ENCODE measurements around the gene RAB24.

Gene RAB24

GRCh38 chr5:177333420-177334154, 30.1 kb upstream of the RAB24 start:
- no peak for DNase-seq (ENCODE audit: low read depth in 1 of 2, low spot score in 1 of 2)

GRCh38 chr5:177332896-177333260, 29.4 kb upstream of the RAB24 start:
- DNase-seq (ENCODE audit: low read depth in 1 of 2, low spot score in 1 of 2) = no peak

GRCh38 chr5:177332031-177332895, 28.7 kb upstream of the RAB24 start:
- no peak for DNase-seq (ENCODE audit: low read depth in 1 of 2, low spot score in 1 of 2)

GRCh38 chr5:177330991-177331842, 27.7 kb upstream of the RAB24 start:
- DNase-seq (ENCODE audit: low read depth in 1 of 2, low spot score in 1 of 2) = no peak

- DNase-seq (ENCODE audit: low read depth in 1 of 2, low spot score in 1 of 2) = no peak
Measured at GRCh38 chr5:177329883-177330282, 26.4 kb upstream of the RAB24 start.

GRCh38 chr5:177328545-177329231, 25.2 kb upstream of the RAB24 start:
- no peak for DNase-seq (ENCODE audit: low read depth in 1 of 2, low spot score in 1 of 2)

GRCh38 chr5:177327539-177328522, 24.3 kb upstream of the RAB24 start:
- DNase-seq (ENCODE audit: low read depth in 1 of 2, low spot score in 1 of 2) = no peak

GRCh38 chr5:177325868-177326381, 22.4 kb upstream of the RAB24 start:
- no peak for DNase-seq (ENCODE audit: low read depth in 1 of 2, low spot score in 1 of 2)

GRCh38 chr5:177320879-177321278, 17.4 kb upstream of the RAB24 start:
- no peak for DNase-seq (ENCODE audit: low read depth in 1 of 2, low spot score in 1 of 2)

GRCh38 chr5:177319913-177320588, 16.5 kb upstream of the RAB24 start:
- DNase-seq (ENCODE audit: low read depth in 1 of 2, low spot score in 1 of 2) = no peak

GRCh38 chr5:177317959-177318377, 14.4 kb upstream of the RAB24 start:
- DNase-seq (ENCODE audit: low read depth in 1 of 2, low spot score in 1 of 2) = peak; percentile 56

- no peak for DNase-seq (ENCODE audit: low read depth in 1 of 2, low spot score in 1 of 2)
Measured at GRCh38 chr5:177316005-177316404, 12.5 kb upstream of the RAB24 start.

- DNase-seq (ENCODE audit: low read depth in 1 of 2, low spot score in 1 of 2) = no peak
Measured at GRCh38 chr5:177315411-177315810, 11.9 kb upstream of the RAB24 start.

GRCh38 chr5:177314376-177315342, 11.1 kb upstream of the RAB24 start:
- no peak for DNase-seq (ENCODE audit: low read depth in 1 of 2, low spot score in 1 of 2)

- no peak for DNase-seq (ENCODE audit: low read depth in 1 of 2, low spot score in 1 of 2)
Measured at GRCh38 chr5:177313561-177314259, 10.2 kb upstream of the RAB24 start.

GRCh38 chr5:177312649-177313181, 9.2 kb upstream of the RAB24 start:
- no peak for DNase-seq (ENCODE audit: low read depth in 1 of 2, low spot score in 1 of 2)

All from activated T-helper 1 cell treated with anti-CD3 and anti-CD28 coated beads, Interleukin-2, amount 50 U/mL, for 16 hours (primary cell).